Measurements from ENCODE around the gene GIPC2.

DNA sequence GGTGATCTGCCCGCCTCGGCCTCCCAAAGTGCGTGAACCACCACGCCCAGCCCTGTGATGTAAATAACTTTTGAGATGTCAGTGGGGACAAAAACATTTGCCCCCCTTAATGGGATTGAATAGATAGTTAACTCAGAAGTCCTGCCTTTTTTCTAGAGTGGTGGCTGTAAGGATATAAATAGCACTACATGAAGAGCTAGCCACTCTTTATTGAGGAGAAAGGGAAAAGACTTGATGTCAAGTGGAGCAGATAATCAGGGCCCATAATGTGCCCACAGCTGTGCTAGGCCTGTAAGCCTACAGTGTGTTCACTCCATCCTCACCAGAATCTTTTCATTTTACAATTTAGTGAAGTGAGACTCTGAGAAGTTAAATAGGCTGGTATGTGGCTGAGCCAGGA, 3.6 kb downstream of the GIPC2 start:
- TF ChIP-seq GATA2 (IDR thresholded peaks at IDR 0.05; ENCODE audit: low read depth, low read length) = no peak
- no peak for TF ChIP-seq GATA3 (IDR thresholded peaks at IDR 0.05; ENCODE audit: low read depth, low read length)

All from SH-SY5Y (cell line).